ENCODE data around the gene CAMTA1.
A peak's percentile ranks its signal among the peaks of the same experiment; 100 is the strongest.
"Not testable (repeated sequence)": the region's sequence is repeated elsewhere in the genome, so short reads cannot be mapped to it uniquely, and the experiment has no call there.

Gene CAMTA1

DNA sequence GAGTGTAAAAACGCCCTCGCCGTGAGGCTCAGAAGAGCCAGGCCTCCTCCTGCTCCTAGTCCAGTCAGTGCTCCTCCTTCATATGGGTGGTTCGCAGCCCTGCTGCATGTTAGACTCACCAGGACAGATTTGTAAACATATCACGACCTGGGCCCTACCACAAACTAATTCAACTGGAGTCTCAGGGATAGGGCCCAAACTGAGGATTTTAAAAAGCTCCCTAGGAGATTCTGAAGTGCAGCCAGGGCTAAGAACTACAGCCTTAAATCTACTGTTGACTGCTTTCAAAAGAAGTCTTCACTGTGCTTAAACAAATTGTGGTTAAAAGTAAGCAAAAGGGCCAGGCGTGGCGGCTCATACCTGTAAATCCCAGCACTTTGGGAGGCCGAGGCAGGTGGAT lies 57.0 kb downstream of the CAMTA1 start:
- no peak for DNase-seq (ENCODE audit: low read depth in 2 of 3, low spot score in 1 of 3)

DNA sequence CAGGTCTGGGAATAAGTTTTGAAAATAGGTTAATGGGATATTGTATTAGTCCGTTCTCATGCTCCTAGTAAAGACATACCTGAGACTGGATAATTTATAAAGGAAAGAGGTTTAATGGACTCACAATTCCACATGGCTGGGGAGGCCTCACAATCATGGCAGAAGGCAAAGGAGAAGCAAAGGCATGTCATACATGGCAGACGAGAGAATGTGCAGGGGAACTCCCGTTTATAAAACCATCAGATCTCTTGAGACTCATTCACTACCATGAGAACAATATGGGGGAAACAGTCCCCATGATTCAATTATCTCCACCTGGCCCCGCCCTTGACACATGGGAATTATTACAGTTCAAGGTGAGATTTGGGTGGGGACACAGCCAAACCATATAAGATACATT lies 60.5 kb downstream of the CAMTA1 start:
- not testable (repeated sequence) for DNase-seq (ENCODE audit: low read depth in 2 of 3, low spot score in 1 of 3)

DNA sequence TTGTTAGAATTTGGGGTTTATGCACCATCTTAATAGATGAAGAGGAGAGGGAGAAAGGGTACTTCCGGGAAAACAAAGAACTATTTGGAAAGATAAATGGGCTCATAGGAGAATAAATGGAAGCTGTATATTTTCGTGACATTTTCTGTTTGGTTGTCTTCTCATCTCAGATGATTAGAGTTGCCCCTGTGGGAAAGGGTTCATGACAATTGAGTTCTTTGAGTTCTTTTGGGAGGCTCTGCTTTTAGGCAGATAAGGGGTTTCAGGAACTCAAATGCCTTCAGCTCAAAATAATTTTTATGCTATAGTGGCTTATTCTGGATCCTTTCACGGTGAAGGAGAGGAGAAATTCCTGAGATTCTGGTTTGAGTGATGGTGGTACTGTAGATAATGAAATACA lies 63.6 kb downstream of the CAMTA1 start:
- no peak for DNase-seq (ENCODE audit: low read depth in 2 of 3, low spot score in 1 of 3)

DNA sequence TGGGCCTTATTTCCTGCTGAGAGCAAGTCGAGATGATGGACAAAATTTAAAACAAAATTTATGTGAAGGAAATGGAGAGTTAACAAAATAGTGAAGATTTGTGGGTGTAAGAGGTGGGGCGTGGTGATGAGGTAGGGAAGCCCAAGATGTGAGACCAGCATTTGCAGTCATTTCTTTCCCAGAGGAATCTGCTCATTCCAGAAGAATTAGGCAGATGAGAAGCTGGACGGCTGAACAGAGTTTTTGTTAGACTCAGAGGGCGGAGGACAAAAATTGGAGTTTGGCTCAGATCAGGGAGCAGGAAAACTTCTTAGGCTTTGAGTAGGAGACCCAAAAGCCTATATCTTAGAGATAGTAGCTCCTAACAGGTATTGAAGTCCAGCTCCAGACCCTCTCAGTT lies 65.3 kb downstream of the CAMTA1 start:
- no peak for DNase-seq (ENCODE audit: low read depth in 2 of 3, low spot score in 1 of 3)

DNA sequence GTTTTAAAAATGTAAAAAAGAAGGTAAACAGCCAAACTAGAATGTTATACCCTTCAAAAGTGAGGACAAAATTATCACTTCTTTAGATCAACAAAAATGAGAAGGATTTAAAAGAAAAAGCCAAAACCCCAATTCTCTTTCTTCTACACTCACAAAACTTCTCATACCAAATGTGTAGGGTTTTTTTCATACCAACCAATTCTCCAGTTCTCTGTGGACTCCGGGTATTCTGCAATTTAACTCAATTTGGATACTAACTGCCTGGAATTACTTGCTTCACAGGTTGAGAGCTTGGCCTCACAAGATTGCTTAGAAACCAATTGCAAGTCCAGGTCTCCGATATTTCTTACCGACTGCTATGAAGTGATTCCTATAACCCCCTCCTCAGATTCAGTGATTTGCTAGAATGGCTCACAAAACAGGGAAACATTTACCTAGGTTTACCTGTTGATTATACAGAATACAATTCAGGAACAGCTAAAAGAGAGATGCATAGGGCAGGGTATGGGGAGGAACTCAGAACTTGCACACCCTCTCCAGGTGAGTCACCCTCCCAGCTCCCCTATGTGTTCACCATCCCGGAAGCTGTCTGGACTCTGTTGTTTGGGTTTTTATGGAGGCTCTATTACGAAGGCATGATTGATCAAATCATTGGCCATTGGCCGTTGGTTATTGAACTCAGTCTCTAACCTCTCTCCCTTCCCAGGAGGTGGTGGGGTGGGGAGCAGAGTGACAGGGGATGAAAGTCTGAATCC lies 67.1 kb downstream of the CAMTA1 start:
- no peak for DNase-seq (ENCODE audit: low read depth in 2 of 3, low spot score in 1 of 3)

DNA sequence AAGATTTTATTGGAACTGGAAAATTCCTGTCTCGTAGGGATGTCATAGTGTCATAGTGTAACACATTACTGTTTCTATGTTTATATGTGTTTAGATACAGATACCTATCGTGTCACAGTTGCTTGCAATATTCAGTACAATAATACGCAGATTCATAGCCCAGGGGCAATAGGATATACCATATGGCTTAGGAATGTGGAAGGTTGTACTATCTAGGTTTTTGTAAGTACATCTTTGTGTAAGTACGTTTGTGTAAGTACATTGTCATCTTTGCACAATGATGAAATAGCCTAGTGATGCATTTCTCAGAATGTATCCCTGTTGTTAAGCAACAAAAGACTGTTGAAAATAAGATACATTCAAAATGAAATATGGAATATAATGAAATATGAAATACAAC lies 68.9 kb downstream of the CAMTA1 start:
- DNase-seq (ENCODE audit: low read depth in 2 of 3, low spot score in 1 of 3), result no peak

DNA sequence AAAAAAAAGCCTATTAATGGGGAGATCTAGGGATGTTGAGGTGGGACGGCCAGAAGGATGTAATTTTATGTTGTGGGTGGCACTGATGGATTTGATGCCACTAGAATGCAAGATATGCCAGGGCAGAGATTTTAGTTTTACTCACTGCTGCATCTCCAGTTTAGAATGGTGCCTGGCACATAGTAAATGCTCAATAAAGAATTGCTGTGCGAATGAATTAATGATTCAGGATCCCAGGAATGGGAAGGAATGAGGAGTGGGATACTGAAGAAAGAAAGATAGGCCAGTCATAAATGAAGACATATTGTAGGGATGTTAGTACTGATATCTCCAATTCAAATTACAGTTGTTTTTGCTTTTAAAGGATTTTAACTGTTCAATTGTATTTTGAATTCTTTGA lies 72.6 kb downstream of the CAMTA1 start:
- DNase-seq (ENCODE audit: low read depth in 2 of 3, low spot score in 1 of 3), result no peak

DNA sequence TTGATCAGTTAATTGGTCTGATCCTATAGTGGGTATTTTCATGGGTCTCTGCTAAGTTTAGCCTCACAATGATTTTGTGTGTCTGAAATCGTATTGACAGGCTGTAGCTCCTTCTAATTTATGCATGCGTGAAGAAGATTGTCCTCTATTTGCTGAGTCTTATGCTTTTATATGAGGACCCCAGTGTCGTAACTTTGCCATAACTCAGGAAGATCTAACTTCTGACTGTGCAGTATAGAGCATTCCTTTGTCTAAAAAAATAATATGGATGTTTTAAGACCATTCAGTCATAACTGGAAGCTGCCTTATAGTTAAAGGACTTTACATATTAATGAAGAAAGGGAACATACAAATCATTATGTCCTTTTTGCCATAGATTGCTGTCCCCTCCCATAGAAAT lies 73.3 kb downstream of the CAMTA1 start:
- DNase-seq (ENCODE audit: low read depth in 2 of 3, low spot score in 1 of 3), result no peak

DNA sequence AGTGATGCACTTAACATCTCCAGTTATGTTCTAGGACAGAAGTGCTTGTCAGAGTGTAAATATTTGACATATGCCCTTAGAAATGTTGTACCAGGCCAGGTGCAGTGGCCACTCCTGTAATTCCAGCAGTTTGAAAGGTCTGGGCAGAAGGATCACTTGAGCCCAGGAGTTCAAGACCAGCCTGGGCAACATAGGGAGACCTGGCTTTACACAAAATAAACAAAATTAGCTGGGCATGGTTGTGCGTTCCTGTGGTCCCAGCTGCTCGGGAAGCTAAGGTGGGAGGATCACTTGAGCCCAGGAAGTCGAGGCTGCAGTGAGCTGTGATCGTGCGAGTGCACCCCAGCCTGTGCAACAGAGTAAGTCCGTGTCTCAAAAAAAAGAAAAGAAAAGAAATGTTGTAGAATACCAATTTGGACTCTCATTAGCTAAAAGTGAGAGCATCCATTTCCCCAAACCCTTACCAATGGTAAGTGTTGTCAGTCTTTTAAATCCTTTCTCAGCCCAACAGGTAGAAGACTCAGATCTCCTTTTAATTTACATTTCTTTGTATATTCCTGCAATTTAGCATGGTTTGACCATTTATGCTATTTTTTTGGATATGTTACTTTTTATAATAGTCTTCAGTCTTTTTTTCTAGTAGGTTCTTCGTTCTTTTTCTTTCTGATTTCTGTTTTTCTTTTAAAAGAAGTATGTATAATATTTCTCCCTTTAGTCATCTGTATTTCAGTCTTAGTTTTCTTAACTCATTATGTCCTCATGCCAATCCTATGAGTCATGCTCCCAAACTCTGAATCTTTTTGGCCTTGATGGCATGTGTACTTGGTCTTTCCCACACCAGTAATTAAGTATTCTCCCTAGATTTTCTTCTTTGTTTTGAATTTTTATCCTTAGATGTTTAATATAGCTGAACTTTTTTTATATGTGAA lies 74.4 kb downstream of the CAMTA1 start:
- DNase-seq (ENCODE audit: low read depth in 2 of 3, low spot score in 1 of 3), result no peak

DNA sequence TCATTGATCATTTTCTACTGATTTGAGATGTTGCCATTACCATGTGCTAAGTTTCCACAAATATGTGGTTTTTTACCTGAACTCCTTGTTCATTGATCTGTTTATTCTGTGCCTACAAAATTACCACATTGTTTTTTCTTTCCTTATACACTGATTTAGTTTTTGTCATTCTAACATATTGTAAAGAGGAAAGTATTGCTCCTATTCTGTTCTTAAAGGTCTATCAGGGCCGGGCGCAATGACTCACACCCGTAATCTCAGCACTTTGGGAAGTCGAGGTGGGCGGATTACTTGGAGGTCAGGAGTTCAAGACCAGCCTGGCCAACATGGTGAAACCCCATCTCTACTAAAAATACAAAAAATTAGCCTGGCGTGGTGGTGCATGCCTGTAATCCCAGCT lies 75.1 kb downstream of the CAMTA1 start:
- DNase-seq (ENCODE audit: low read depth in 2 of 3, low spot score in 1 of 3), result peak in 1 of 3 donors; percentile 18

DNA sequence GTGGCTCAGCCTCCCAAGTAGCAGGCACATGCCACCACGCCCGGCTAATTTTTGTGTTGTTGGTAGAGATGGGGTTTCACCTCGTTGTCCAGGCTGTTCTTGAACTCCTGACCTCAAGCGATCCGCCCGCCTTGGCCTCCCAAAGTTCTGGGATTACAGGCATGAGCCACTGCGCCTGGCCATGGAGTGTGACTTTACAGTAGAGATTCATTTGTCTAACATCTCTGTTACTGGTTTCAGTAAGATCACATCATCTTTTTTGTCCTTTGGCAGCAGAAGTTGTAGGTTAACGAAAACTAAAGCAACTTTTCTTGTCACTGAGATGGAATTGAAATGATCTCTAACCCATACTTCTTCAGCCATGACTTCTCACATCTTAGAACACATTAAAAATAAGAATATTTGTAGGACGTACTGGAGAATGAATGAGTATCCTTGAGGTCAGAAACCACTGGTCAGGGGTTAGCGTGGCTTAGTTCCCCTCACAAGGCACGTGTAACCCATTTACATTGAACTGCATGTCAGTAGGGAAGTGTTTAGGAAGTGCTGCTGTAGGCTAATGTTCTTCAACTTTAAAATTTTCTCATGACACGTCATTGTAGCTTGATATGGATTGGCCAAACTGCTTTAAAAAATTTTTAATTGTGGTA lies 75.9 kb downstream of the CAMTA1 start:
- DNase-seq (ENCODE audit: low read depth in 2 of 3, low spot score in 1 of 3), result no peak

DNA sequence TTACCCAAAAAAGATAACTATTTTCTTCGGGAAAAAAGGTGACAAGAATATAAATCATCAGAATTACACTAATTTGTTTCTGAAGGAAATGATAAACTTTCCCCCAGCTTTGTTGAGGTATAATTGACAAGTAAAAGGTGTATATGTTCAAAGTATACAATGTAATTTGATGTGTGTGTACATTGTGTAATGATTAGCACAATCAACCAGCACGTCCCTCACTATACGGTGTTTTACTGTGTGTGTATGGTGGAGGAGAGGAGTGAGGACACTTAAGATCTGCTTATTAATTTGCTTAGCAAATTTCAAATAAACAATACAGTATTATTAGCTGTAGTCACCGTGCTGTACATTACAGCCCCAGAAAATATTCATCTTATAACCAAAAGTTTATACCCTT lies 77.7 kb downstream of the CAMTA1 start:
- no peak for DNase-seq (ENCODE audit: low read depth in 2 of 3, low spot score in 1 of 3)

DNA sequence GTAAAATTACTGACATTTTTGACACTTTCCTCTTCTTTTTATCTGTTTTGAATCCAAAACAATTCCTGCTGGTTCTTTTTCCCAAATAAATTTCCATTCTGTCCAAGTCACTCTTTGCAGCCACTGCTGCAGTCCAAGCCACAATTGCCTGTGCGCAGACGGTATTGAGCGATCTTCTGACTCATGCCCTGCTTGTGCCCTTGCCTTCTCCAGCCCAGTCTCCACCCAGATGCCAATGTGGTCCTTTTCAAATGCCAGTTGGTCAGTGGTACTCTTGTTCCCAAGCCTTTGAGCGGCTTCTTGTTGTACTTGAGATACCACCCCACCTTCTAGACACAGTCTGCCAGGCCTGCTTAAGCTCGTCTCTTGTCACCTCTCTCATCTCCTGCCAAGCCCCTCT lies 78.9 kb downstream of the CAMTA1 start:
- no peak for DNase-seq (ENCODE audit: low read depth in 2 of 3, low spot score in 1 of 3)

DNA sequence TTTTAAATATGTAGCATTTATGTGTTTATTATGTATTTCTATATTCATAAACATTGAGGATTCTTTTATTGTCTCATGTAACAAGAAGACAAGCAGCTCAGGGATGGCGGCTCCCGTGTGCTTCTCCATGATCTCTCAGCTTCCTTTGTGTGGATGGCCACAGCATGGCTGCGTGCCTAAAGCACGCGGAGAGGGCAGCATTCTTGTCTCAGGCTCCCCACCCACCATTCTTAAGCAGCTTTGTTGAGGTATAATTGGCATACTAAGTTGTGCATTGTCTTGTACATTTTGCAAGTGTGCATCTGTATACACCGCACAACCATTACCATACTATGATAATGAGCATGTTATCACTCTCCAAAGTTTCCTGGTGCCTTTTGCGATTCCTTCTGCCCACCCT lies 81.6 kb downstream of the CAMTA1 start:
- DNase-seq (ENCODE audit: low read depth in 2 of 3, low spot score in 1 of 3), result no peak

DNA sequence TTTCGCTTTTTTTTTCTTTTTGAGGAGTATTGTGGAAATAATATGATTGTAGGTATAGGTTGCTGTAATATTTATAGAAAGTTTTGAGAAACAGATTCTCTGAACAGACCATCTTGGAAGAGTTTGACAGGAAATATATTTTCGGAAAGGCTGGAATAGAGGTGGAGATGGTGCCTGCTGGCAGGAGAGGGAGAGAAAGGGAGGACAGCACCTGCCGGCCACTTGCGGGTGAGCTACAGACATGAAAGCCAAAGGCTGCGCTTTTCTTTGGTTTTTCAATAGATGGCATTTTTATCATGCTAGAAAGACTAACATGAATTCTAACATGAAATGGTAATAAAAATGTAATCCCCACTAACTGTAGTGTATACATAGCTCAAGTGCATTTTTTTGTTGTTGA lies 82.1 kb downstream of the CAMTA1 start:
- DNase-seq (ENCODE audit: low read depth in 2 of 3, low spot score in 1 of 3), result no peak

DNA sequence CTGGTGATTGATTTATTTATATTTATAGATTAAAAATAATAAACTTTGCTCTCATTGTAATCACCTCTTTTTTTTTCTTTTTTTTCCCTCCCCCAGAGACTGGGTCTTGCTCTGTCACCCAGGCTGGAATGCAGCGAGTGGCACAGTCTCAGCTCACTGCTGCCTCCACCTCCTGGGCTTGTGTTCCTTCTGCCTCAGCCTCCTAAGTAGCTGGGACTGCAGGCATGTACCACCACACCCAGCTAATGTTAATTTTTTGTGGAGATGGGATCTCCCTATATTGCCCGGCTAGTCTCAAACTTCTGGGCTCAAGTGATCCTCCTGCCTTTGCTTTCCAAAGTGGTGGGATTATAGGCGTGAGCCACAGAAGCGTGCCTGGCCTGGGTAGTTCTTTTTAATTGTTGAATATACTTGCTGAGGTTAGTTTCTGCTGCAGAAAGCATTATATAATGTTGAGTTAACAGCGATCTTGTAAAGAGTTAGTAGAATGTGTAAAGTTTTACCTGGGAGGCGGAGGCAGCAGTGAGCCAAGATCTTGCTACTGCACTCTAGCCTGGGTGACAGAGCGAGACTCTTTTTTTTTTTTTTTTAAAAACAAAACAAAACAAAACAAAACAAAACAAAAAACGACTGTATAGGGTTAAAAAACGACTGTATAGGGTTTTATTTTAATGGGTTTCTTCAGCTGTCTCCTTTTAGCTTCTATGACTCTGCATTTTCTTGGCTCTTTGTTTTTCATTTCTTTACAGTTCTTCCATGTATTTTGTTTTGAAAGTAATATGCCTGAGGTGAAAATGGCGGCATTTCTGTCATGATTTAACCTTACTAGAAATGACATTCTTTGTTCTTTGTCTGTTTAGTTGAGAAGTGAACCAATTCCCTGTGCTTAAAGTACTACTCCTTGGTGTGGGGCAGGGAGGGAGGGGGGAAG lies 82.7 kb downstream of the CAMTA1 start:
- DNase-seq (ENCODE audit: low read depth in 2 of 3, low spot score in 1 of 3), result no peak

DNA sequence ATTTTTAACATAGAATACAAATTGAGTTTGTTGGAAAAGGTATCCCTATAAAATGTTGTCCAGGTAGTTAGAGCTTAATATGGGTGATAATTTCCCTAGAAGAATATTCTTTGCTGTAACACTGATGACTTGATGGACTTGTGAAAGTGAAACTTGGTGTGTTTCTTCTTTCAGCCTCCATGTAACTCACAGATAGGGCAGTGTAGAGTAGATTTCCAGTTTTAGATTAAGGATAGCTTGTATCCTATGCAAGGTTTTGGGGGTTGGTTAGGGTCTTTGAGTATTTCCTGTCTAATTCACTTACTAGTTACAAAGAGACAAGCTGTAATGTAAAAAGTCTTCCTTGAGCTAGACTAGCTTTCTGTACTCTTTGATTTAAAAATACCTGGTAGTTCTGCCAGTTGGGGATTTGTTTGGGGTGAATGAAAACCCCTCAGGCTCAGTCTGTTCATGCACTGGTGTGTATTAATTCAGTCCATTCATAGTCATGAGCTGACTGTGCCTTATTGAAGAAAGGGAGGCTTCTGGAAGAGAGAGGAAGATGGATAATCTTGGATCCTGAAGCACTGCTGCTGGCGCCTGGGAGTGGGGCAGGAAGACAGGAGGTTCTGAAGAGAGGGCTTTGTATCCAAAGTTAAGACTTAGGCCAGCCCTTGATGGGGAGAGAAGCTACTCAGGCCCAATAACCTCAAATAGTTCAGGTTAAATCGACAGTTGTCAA lies 83.6 kb downstream of the CAMTA1 start:
- no peak for DNase-seq (ENCODE audit: low read depth in 2 of 3, low spot score in 1 of 3)

DNA sequence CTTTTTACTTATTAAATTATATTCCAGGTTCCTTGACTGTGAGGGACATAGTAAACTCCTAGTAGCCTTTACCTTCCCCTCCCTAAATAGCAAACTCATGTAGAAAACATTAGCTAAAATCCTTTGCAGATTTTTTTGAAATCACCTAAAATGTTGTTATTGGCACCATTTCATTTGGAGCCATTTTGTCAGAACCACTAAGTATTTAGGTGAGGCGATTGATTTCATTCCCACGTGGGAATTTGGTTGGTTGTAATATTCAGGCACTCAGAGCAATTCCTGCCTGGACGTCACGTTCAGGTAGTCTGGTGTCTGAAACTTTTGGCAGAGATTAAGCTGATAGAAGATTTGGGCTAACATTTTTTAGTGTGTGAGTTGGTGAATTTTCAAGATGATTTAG lies 84.3 kb downstream of the CAMTA1 start:
- DNase-seq (ENCODE audit: low read depth in 2 of 3, low spot score in 1 of 3), result no peak

DNA sequence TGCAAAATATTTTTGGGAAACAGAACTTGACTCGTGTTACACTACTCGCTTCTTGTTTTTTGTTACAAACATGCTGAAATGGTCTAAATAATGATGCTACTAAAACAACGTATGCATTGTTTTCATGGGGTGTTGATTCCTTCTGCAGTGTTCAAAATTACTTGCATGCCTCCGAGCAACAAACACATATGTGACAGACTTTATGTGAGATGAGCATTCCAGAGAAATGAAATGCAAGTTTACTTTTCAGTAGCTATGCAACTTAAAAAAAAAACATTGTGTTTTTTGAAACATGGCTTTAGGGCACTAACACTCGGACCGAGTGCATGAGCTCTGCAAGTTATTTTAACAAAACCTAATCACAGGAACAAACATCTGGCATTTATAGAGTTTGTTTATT lies 84.8 kb downstream of the CAMTA1 start:
- DNase-seq (ENCODE audit: low read depth in 2 of 3, low spot score in 1 of 3), result no peak

DNA sequence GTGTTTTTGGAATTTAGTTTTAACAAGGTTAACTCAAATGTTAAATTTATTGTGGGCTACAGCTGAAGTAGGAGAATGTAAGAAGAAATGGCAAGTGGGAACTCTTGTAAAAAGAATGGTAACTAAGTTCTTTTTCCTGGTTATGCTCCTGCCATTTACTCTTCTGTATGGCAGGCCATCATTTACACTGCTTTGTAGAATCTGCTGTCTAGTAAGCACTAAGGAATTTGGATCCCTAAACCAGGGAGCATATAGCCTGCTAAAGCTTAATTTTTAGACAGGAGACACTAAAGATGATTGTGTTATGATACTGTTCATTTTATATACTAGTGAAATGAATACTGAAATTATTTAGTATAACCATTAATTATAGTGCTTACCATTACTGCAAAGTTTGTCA lies 85.3 kb downstream of the CAMTA1 start:
- DNase-seq (ENCODE audit: low read depth in 2 of 3, low spot score in 1 of 3), result no peak

Data from stimulated activated CD4-positive, alpha-beta T cell treated with anti-CD3 and anti-CD28 coated beads, Interleukin-12 subunit alpha, Interleukin-12 subunit beta, amount 100 ng/mL, for 48 hours (primary cell).